GM21619 (cell line): ENCODE results near the gene OR2AG2.

Experiments
- ATAC-seq: cut with Tn5 transposase; IDR thresholded peaks from one replicate; pipeline ENCODE4 v1.9.1; 2021; ENCODE audit not compliant: unreplicated experiment

Gene OR2AG2

DNA sequence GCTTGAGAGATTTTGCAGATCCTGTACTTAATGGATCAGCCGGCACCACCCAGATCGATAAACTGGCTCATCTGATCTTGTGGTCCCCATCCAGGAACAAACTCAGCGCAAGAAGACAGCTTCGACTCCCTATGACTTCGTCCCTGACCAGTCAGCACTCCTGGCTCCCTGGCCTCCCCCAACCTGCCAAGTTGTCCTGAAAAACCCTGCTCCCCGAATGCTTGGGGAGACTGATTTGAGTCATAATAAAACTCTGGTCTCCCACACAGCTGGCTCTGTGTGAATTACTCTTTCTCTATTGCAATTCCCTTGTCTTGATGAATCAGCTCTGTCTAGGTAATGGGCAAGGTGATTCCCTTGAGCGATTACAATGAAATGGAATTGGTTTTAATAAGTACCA is 29.5 kb downstream of the OR2AG2 start:
- no peak for ATAC-seq

GRCh38 chr11:6738590-6738989 is 33.2 kb downstream of the OR2AG2 start:
- ATAC-seq = no peak

GRCh38 chr11:6737872-6738466 is 33.8 kb downstream of the OR2AG2 start:
- peak; percentile 84 for ATAC-seq

- ATAC-seq = no peak
These were observed 35.2 kb downstream of the OR2AG2 start for GRCh38 chr11:6736495-6737121.

DNA sequence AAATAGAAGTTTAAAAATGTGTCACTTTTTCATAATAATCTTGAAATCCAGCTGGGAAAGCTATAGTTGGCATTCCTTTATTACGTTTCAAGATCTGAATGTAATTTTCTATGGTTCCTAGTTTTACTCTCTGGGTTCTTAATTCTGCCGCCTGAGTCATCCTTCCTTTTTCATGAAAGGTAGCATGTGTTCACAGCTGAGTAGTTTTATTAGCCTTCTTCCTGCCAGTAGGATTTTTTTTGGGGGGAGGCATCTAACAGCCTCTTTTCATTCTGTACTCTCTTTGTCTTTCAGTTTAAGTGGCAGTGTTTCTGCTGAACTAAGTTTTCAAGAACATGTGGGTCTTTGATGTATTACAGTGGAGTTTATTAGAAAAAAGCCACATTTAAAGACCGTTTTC is 36.5 kb downstream of the OR2AG2 start:
- no peak for ATAC-seq

DNA sequence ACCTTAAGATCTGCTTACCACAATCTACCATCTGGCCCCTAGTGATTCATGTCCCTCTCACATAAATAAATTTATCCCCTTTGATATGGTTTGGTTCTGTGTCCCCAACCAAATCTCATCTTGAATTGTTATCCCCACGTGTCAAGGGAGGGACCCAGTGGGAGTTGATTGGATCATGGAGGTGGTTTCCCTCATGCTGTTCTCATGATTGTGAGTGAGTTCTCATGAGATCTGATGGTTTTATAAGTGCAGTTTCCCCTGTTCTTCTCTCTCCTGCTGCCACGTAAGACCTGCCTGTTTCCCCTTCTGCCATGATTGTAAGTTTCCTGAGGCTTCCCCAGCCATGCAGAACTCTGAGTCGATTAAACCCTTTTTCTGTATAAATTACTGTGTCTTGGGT is 37.2 kb downstream of the OR2AG2 start:
- ATAC-seq = no peak

DNA sequence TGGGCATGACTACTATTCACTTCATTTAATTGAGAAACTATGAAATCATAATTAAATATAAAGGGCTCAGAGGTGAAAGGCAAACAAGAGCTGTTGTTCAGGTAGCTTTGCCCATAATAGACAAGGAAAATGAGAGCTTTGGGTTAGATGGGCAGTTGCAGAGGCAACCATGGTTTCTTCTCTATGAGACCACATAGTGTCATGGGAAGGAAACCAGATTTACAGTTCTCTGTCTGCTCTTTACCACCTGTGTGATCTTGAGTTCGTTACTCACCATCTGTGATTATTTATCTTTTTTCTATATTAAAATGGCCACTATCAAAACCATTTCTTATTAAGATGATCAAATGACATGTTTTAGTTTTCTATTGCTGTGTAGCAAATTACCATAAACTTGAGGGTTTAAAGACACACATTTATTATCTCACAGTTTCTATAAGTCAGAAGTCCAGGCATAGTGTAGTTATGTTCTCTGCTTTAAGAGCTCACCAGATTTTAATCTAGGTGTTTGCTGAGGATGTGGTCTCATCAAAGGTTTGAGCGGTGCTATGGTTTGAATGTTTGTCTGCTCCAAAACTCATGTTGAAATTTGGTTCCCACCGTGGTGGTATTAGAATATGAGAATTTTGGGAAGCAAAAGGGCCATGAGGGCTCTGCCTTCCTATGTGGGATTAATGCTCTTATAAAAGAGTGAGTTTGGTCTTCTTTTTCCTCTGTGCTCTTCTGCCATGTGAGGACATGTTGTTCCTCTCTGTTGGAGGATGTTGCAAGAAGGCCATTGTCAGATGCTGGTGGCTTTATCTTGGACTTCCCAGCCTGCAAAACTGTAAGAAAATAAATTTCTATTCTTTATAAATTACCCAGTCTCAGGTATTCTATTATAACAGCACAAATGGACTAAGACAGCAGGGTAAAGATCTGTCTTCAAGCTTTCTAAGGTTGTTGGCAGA is 38.2 kb downstream of the OR2AG2 start:
- no peak for ATAC-seq

DNA sequence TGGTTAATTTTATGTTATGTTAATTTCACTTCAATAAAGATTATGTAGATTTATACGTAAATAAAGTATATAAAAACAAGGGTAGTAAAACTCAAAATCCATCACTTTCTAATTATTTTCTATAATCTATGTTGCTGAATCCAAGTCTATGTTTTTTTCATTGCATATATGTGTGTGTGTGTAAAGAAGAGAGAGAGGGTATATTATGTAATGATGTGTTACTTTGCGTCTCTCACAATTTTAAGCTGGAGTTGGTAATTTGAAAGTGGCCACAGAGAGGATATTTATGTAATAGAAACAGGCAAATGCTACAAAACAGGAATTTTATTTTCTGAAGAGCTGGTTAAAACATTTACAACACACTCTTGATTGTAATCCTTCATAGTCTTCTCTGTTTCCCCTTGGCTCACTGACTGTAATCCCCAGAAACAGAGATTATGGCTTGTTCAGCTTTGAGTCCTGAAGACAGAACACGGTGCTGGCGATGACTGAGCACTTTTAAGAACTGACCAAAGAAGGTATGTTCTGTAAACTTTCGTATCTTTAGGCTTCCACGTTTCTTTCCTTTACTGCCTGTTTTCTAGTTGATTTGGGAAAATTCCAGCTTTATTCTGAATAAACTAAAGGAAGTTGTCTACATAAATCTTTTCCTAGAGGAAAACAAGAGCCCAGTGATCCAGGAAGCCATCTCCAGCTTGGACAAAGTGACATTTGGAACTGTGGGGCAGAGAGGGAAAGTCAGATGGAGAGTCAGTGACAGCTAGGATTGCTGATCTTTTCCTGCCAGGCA is 43.6 kb downstream of the OR2AG2 start:
- no peak for ATAC-seq

DNA sequence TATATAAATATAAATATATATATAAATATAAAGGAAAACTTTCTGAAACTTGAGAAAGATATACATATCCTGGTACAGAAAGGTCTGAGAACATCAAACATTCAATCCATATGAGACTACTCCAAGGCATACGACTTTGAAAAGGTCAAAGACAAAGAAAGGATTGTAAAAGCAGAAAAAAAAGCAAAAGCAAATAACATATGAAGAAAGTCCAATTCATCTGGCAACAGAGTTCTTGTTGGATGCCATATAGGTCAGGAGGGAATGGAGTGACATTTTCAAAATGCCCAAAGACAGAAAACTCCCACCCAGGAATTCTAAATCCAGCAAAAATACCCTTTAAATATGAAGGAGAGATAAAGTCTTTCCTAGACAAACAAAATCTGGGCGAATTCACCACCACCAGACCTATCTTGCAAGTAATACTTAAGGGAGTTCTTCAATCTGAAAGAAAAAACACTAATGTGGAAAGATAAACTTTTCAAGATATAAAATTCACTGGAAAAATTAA is 46.3 kb downstream of the OR2AG2 start:
- no peak for ATAC-seq

- ATAC-seq = no peak
These were observed 47.8 kb downstream of the OR2AG2 start for GRCh38 chr11:6724013-6724412.

DNA sequence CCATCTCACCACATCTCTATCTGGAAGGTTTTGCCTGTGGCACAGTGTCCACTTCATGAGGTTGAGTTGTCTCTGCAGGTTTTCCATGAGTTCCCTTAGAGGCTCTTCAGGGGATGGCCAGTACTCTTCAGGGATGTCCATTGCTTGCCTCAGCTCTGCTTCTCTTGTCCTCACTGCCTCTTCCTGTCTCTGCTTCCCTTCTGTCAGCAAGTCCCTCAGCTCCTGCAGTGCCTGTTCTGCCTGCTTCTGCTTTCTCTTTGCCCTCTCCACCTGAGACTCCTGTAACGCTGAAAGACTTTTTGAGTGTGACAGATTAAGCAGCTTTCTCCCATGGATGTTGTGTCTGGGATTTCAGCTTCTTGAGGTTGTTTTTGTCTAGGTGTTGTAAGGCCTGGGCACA is 50.4 kb downstream of the OR2AG2 start:
- ATAC-seq = no peak

DNA sequence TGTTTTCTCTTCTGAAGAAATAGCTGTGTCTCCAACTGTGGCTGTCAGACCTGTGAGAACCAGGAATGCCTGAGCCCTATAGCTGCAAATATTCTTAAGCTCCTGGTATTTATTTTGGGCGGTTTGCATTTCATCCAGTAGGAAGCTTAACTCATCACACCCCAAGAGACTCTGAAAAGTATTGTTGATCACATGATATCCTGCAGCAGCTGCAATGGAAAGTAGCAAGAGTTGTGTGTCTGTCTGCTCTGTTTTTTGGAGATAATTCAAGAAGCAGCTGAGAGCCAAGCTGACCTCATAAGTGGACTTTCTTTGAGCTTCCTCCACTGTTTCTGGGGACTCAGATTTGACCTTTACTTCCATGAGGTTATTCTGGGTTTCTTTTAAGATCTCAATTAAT is 52.2 kb downstream of the OR2AG2 start:
- no peak for ATAC-seq

DNA sequence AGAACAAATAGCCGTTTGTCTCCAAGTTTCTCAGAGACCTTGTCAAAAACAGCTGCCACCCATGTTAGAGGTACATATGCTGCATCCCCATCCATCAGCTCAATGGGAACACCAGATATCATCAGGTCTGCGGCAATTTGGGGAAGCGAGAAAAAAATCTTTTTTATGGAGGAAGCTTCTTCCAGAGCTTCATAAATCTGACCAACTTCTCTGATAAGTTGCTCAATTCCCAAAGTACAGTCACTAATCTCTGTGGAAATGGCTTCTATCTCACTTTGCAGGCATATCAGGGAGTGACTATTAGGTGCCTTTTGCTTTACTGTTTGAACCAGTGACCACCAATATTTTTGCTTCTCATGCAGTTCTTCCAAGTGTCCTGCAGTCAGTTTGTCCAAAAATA is 54.4 kb downstream of the OR2AG2 start:
- ATAC-seq = no peak
